ENCODE results near the gene HADH.

DNA sequence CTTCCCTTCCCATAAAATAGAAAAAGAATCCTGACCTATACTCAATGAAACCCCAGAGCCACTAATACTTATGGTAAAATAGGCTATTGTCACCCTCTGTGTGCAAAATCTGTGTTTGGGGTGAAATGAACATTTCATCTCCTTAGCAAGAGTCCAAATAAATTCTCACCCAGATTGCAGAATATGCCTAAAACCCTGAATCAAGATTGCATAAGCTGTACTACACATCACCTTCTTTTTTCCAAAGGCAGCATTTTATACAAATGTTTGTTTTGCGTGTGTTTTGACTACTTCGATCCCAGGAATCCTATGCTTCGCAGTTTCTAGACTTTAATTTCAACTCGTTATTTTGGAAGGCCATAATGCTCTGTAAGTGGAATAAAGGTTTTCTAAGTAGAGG is 12.2 kb upstream of the HADH start:
- TF ChIP-seq, protein P1, sequence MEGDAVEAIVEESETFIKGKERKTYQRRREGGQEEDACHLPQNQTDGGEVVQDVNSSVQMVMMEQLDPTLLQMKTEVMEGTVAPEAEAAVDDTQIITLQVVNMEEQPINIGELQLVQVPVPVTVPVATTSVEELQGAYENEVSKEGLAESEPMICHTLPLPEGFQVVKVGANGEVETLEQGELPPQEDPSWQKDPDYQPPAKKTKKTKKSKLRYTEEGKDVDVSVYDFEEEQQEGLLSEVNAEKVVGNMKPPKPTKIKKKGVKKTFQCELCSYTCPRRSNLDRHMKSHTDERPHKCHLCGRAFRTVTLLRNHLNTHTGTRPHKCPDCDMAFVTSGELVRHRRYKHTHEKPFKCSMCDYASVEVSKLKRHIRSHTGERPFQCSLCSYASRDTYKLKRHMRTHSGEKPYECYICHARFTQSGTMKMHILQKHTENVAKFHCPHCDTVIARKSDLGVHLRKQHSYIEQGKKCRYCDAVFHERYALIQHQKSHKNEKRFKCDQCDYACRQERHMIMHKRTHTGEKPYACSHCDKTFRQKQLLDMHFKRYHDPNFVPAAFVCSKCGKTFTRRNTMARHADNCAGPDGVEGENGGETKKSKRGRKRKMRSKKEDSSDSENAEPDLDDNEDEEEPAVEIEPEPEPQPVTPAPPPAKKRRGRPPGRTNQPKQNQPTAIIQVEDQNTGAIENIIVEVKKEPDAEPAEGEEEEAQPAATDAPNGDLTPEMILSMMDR (conservative IDR thresholded peaks at IDR 0.05; ENCODE audit: low read depth, low read length) = no peak
- TF ChIP-seq EZH2 (IDR thresholded peaks at IDR 0.05; ENCODE audit: borderline replicate concordance, low read depth, low read length, poor library complexity, severe bottlenecking) = no peak
